ENCODE results near the gene ADAM12. TPM values are rescaled to one million over a fixed set of nuclear protein-coding genes. Genes with fewer than 3 reads are reported as not detected.

ADAM12 gene
- total RNA-seq, 1 donor from 2014 or later = 2.1 TPM

GRCh38 chr10:126021833-126022500 lies 366.3 kb downstream of the ADAM12 start:
- no peak for DNase-seq (ENCODE audit: low spot score)

GRCh38 chr10:126017961-126018560 lies 370.2 kb downstream of the ADAM12 start:
- DNase-seq (ENCODE audit: low spot score) = no peak

- DNase-seq (ENCODE audit: low spot score) = no peak
Measured at GRCh38 chr10:126016882-126017281, 371.4 kb downstream of the ADAM12 start.

GRCh38 chr10:126016156-126016805 lies 372.0 kb downstream of the ADAM12 start:
- no peak for DNase-seq (ENCODE audit: low spot score)

GRCh38 chr10:126015413-126015812 lies 372.9 kb downstream of the ADAM12 start:
- DNase-seq (ENCODE audit: low spot score) = no peak

GRCh38 chr10:126014309-126014708 lies 374.0 kb downstream of the ADAM12 start:
- no peak for DNase-seq (ENCODE audit: low spot score)

GRCh38 chr10:126013489-126014281 lies 374.6 kb downstream of the ADAM12 start:
- DNase-seq (ENCODE audit: low spot score) = no peak

- DNase-seq (ENCODE audit: low spot score) = no peak
Measured at GRCh38 chr10:126012485-126012884, 375.8 kb downstream of the ADAM12 start.

- DNase-seq (ENCODE audit: low spot score) = no peak
Measured at GRCh38 chr10:126011995-126012394, 376.3 kb downstream of the ADAM12 start.

GRCh38 chr10:126009650-126010049 lies 378.6 kb downstream of the ADAM12 start:
- DNase-seq (ENCODE audit: low spot score) = no peak

GRCh38 chr10:126006906-126007305 lies 381.4 kb downstream of the ADAM12 start:
- DNase-seq (ENCODE audit: low spot score) = no peak

- no peak for DNase-seq (ENCODE audit: low spot score)
Measured at GRCh38 chr10:126006264-126006663, 382.0 kb downstream of the ADAM12 start.

- DNase-seq (ENCODE audit: low spot score) = no peak
Measured at GRCh38 chr10:126004752-126005151, 383.5 kb downstream of the ADAM12 start.

GRCh38 chr10:126001576-126001975 lies 386.7 kb downstream of the ADAM12 start:
- DNase-seq (ENCODE audit: low spot score) = no peak

- DNase-seq (ENCODE audit: low spot score) = no peak
Measured at GRCh38 chr10:125999694-126000093, 388.6 kb downstream of the ADAM12 start.

- DNase-seq (ENCODE audit: low spot score) = no peak
Measured at GRCh38 chr10:125997586-125997985, 390.7 kb downstream of the ADAM12 start.

GRCh38 chr10:125995726-125996304 lies 392.5 kb downstream of the ADAM12 start:
- no peak for DNase-seq (ENCODE audit: low spot score)

- no peak for DNase-seq (ENCODE audit: low spot score)
Measured at GRCh38 chr10:125994601-125995000, 393.7 kb downstream of the ADAM12 start.

- DNase-seq (ENCODE audit: low spot score) = no peak
Measured at GRCh38 chr10:125992254-125992653, 396.0 kb downstream of the ADAM12 start.

- DNase-seq (ENCODE audit: low spot score) = no peak
Measured at GRCh38 chr10:125991392-125991791, 396.9 kb downstream of the ADAM12 start.

- no peak for DNase-seq (ENCODE audit: low spot score)
Measured at GRCh38 chr10:125990974-125991373, 397.3 kb downstream of the ADAM12 start.

- no peak for DNase-seq (ENCODE audit: low spot score)
Measured at GRCh38 chr10:125989791-125990190, 398.5 kb downstream of the ADAM12 start.
